VCaP (cell line): ENCODE measurements around the gene GHRH.

Experiments used
- H3K27ac ChIP-seq: fragments of 450-650 bp; 2 replicates; pipeline ENCODE4 v1.5.1; 2017
- CTCF ChIP-seq: fragments of 450-650 bp; conservative IDR thresholded peaks from 2 replicates; pipeline ENCODE4 v1.5.1; 2017; ENCODE audit warnings: mild to moderate bottlenecking, moderate library complexity

Gene GHRH

GRCh38 chr20:37261714-37262113 is at the start of gene GHRH:
Gene GHRH, minus strand, starts transcription at chr20:37261814. Its CDS starts 4,925 bp downstream, at chr20:37256889.
- H3K27ac ChIP-seq = no peak within 1 kb of the TSS
- TF ChIP-seq CTCF = no peak

- no peak for TF ChIP-seq CTCF
- H3K27ac ChIP-seq = peak overlapping the region; percentile 77
These were observed 49.3 kb upstream of the GHRH start for GRCh38 chr20:37310951-37311350.

GRCh38 chr20:37309936-37310590 is 48.4 kb upstream of the GHRH start:
- TF ChIP-seq CTCF = no peak
- peak overlapping the region; percentile 77 for H3K27ac ChIP-seq

DNA sequence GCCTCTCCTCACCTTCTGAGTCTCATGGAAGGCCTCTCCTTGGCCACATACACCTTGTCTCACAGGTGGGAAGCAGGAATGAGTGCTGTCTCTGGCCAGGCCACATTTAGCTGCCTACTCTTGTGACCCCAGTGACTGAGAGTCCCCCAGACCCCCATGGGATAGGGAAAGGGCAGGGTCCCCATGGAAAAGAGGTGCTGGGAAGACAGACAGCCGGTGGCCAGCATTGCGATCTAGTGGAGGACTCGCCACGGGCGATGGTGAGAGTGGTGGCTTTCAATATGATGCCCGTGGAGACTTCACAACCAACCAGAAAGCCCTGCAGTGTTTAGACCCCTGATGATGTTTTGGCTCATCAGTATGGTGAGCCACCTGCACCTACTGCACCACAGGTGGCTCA is 47.7 kb upstream of the GHRH start:
- peak overlapping the region; percentile 77 for H3K27ac ChIP-seq
- TF ChIP-seq CTCF = no peak

GRCh38 chr20:37308086-37309050 is 46.8 kb upstream of the GHRH start:
- peak overlapping the region; percentile 77 for H3K27ac ChIP-seq
- no peak for TF ChIP-seq CTCF

GRCh38 chr20:37305839-37306238 is 44.2 kb upstream of the GHRH start:
- no peak for TF ChIP-seq CTCF
- no peak overlapping the region for H3K27ac ChIP-seq

- H3K27ac ChIP-seq = no peak overlapping the region; the same call in 1 of the 2 replicates
- TF ChIP-seq CTCF = no peak
These were observed 43.5 kb upstream of the GHRH start for GRCh38 chr20:37305079-37305478.
